Erythroblast (primary cell): Measurements from ENCODE around the gene LSM2.

Experiments used
- GATA1 ChIP-seq: IDR thresholded peaks from 2 replicates; pipeline ENCODE4 v1.6.1; 2011; ENCODE audit warnings: low read depth, mild to moderate bottlenecking, control low read depth, low read length, moderate library complexity
- POLR2A ChIP-seq: IDR thresholded peaks from 2 replicates; pipeline ENCODE4 v1.6.1; 2011; ENCODE audit warnings: mild to moderate bottlenecking, low read length

DNA sequence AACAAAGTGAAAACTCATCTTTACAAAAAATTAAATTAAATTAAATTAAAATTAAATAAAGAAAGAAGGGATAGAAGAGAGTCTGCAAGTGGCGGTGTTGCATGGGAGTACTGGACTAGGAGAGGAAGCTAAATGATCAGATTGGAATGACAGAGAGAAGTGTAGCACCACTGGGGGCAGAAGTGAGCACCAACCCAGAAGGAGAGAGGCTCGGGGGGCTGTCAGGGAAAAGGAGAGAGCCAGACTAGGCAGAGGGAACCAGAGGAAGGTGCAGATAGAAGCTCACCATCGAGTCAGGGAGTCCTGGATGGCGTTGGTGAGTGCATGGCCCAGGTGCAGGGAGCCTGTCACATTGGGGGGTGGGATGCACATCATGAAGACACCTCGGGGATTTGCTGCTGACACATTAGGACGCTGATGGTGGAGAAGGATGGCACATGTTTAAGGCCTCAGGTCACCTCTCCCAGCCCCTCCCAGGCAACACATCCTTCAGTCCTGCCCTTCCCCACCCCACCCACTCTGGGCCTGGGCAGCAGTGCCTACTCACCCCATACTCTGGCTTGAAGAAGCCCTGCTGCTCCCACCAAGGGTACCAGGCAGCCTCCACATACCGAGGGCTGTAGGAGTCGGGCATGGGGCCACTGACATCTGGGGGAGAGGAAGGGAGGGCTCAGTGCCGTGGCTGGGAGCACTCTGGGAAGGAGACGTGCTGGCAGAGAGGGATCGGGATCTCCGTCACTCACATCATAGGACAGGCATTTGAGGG is 15.3 kb downstream of the LSM2 start:
- TF ChIP-seq POLR2A (no peak), GATA1 (no peak)
